HepG2 (cell line): ENCODE results near the gene EIF2AK2. TPM values are rescaled to one million over a fixed set of nuclear protein-coding genes. Genes with fewer than 3 reads are reported as not detected.
A peak's percentile ranks its signal among the peaks of the same experiment; 100 is the strongest.

Experiments used
- ATAD3A ChIP-seq: sonication (generic); formaldehyde crosslinking; IDR thresholded peaks from 2 replicates; pipeline ENCODE4 v1.4.0; 2020; ENCODE audit warnings: missing genetic modification reagents
- DBP ChIP-seq: sonication (generic); formaldehyde crosslinking; IDR thresholded peaks from 2 replicates; pipeline ENCODE4 v1.4.0; 2020; ENCODE audit warnings: missing genetic modification reagents; ENCODE audit errors: not compliant biosample characterization
- HDAC1 ChIP-seq: sonication (generic); formaldehyde crosslinking; IDR thresholded peaks from 2 replicates; pipeline ENCODE4 v1.5.1; 2020; ENCODE audit warnings: mild to moderate bottlenecking, missing genetic modification reagents
- HDAC2 ChIP-seq: sonication (generic); formaldehyde crosslinking; IDR thresholded peaks from 2 replicates; pipeline ENCODE4 v1.4.0; 2020; ENCODE audit warnings: missing genetic modification reagents
- HNRNPUL1 ChIP-seq: fragments of 200-400 bp; formaldehyde crosslinking; IDR thresholded peaks from 2 replicates; pipeline ENCODE4 v1.6.1; 2017; ENCODE audit warnings: low read depth, mild to moderate bottlenecking, low read length, moderate library complexity
- JARID2 ChIP-seq: sonication (generic); formaldehyde crosslinking; IDR thresholded peaks from 2 replicates; pipeline ENCODE4 v1.8.1; 2023; ENCODE audit warnings: missing genetic modification reagents, inconsistent platforms; ENCODE audit not compliant: insufficient replicate concordance
- KDM5B ChIP-seq: sonication (generic); formaldehyde crosslinking; IDR thresholded peaks from 2 replicates; pipeline ENCODE4 v1.4.0; 2020; ENCODE audit warnings: missing genetic modification reagents, mild to moderate bottlenecking, borderline replicate concordance
- KMT2A ChIP-seq: sonication (generic); formaldehyde crosslinking; IDR thresholded peaks from 2 replicates; pipeline ENCODE4 v1.4.0; 2020; ENCODE audit warnings: missing genetic modification reagents
- MTA3 ChIP-seq: sonication (generic); formaldehyde crosslinking; IDR thresholded peaks from 2 replicates; pipeline ENCODE4 v1.4.0; 2020; ENCODE audit warnings: missing genetic modification reagents
- MZF1 ChIP-seq: sonication (generic); formaldehyde crosslinking; IDR thresholded peaks from 2 replicates; pipeline ENCODE4 v1.8.1; 2023; ENCODE audit warnings: mild to moderate bottlenecking, missing genetic modification reagents, borderline replicate concordance
- PLSCR1 ChIP-seq: sonication (generic); formaldehyde crosslinking; IDR thresholded peaks from 2 replicates; pipeline ENCODE4 v1.5.0; 2020; ENCODE audit warnings: missing genetic modification reagents, mild to moderate bottlenecking, borderline replicate concordance
- SAP130 ChIP-seq: IDR thresholded peaks from 2 replicates; pipeline ENCODE4 v1.6.1; 2016; ENCODE audit warnings: low read depth
- SMAD9 ChIP-seq: sonication (generic); formaldehyde crosslinking; IDR thresholded peaks from 2 replicates; pipeline ENCODE4 v1.5.1; 2020; ENCODE audit warnings: mild to moderate bottlenecking, missing genetic modification reagents
- SNAPC5 ChIP-seq: sonication (generic); formaldehyde crosslinking; IDR thresholded peaks from 2 replicates; pipeline ENCODE4 v1.8.1; 2023; ENCODE audit warnings: mild to moderate bottlenecking, missing genetic modification reagents, borderline replicate concordance
- TRIM24 ChIP-seq: sonication (generic); formaldehyde crosslinking; IDR thresholded peaks from 2 replicates; pipeline ENCODE4 v1.8.0; 2022; ENCODE audit warnings: mild to moderate bottlenecking, missing genetic modification reagents
- ZC3H13 ChIP-seq: sonication (generic); formaldehyde crosslinking; IDR thresholded peaks from 2 replicates; pipeline ENCODE4 v1.8.1; 2023; ENCODE audit warnings: mild to moderate bottlenecking, missing genetic modification reagents, moderate library complexity
- ZFP36L2 ChIP-seq: sonication (generic); formaldehyde crosslinking; IDR thresholded peaks from 2 replicates; pipeline ENCODE4 v1.4.0; 2020; ENCODE audit warnings: missing genetic modification reagents
- ZNF235 ChIP-seq: sonication (generic); formaldehyde crosslinking; IDR thresholded peaks from 2 replicates; pipeline ENCODE4 v1.8.1; 2023; ENCODE audit warnings: mild to moderate bottlenecking, missing genetic modification reagents, borderline replicate concordance
- ZNF343 ChIP-seq: sonication (generic); formaldehyde crosslinking; IDR thresholded peaks from 2 replicates; pipeline ENCODE4 v1.4.0; 2020; ENCODE audit warnings: mild to moderate bottlenecking, missing genetic modification reagents
- ZNF414 ChIP-seq: sonication (generic); formaldehyde crosslinking; IDR thresholded peaks from 2 replicates; pipeline ENCODE4 v1.5.0; 2020; ENCODE audit warnings: missing genetic modification reagents
- ZNF547 ChIP-seq: sonication (generic); formaldehyde crosslinking; IDR thresholded peaks from 2 replicates; pipeline ENCODE4 v1.5.1; 2020; ENCODE audit warnings: mild to moderate bottlenecking, missing genetic modification reagents
- ZNF607 ChIP-seq: sonication (generic); formaldehyde crosslinking; IDR thresholded peaks from 2 replicates; pipeline ENCODE4 v1.5.1; 2020; ENCODE audit warnings: missing genetic modification reagents, mild to moderate bottlenecking, borderline replicate concordance
- polyA plus RNA-seq, 8 experiments: library from polyadenylated mRNA; depleted of rRNA in 3 of 8; stranded (reverse) in 7 of 8; unstranded in 1 of 8; fragments of >200 nt; fragmentation: Illumina TruSeq in 4 of 8; extraction: Trizol in 4 of 8; gene quantifications; 2 replicates each; pipeline versions ENCODE4 v1.2.1 to v1.2.3, GENCODE V29; 2011 to 2016; ENCODE audit warnings: low read depth in 4 of 8, missing spikeins in 1 of 8, mixed read lengths in 1 of 8; ENCODE audit not compliant: insufficient read depth in 1 of 8
- total RNA-seq, 5 experiments: library from RNA; depleted of rRNA; stranded (reverse); fragments of >200 nt; fragmentation: Illumina TruSeq; extraction: Trizol; gene quantifications; 2 replicates each; pipeline ENCODE4 v1.2.3, GENCODE V29; 2016; ENCODE audit warnings: low read depth in 1 of 5
- TF ChIP-seq, protein P1 (sequence below): sonication (generic); formaldehyde crosslinking; IDR thresholded peaks from 2 replicates; pipeline ENCODE4 v1.4.0; 2020; ENCODE audit warnings: missing genetic modification reagents

EIF2AK2 gene
- total and polyA plus RNA-seq, 2 of the 13 experiments (the other 11 are each of a cell fraction or from before 2014, with no cell fraction given) = 10.2 to 26.1 TPM

DNA sequence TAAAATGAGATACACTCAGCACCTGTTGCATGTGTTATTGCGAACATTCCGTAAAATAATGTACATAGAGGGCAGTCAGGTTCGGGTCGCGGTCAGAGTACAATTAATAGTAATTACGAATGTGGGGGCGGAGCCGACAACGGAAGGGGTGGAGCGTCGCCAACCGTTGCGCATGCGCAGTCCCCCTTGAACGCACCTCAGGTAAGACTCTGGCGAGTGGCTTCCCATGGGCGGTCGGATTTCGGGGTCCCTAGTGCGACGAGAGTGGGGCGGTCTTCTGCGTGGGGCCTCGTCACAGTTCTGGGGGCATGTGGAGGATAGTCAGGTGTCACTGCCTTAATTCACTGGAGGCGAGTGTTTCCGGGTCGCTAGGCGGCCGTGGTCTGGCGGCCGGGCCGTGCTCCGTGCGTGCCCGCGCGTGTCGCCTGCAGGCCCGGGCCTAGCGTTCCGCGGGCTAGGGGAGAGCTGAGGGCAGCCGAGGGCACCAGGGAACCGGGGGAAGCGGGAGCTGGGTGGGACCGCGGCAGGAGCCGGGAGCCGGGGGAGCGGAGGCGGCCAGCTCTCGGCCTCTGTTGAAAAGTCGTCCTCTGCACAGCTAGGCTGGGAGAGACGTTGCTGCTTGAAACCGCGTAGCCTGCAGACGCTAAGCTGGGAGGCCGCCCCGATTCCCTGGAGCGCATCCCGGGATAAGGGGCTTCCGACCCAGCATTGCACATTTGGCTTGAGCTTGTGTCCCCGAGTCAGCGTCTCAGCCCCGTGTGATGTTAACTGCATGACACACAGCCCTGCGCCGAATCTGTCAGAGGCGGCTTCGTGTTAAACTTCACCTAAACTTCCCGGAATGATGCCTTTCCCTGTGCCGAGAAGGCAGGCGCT is 39.8 kb upstream of the EIF2AK2 start, which contains the start of gene CEBPZOS (continued):
- peak; percentile 45; the same call in 1 of the 2 replicates for TF ChIP-seq HDAC2 (CRISPR knock-in tag)
- TF ChIP-seq MTA3 (CRISPR knock-in tag) = no peak
- TF ChIP-seq ZC3H13 (CRISPR knock-in tag) = no peak; the same call in 1 of the 2 replicates
- TF ChIP-seq DBP (CRISPR knock-in tag) = peak; percentile 30
- TF ChIP-seq ZNF607 (CRISPR knock-in tag) = peak; percentile 97
- TF ChIP-seq JARID2 (CRISPR knock-in tag) = no peak
- TF ChIP-seq, protein P1, sequence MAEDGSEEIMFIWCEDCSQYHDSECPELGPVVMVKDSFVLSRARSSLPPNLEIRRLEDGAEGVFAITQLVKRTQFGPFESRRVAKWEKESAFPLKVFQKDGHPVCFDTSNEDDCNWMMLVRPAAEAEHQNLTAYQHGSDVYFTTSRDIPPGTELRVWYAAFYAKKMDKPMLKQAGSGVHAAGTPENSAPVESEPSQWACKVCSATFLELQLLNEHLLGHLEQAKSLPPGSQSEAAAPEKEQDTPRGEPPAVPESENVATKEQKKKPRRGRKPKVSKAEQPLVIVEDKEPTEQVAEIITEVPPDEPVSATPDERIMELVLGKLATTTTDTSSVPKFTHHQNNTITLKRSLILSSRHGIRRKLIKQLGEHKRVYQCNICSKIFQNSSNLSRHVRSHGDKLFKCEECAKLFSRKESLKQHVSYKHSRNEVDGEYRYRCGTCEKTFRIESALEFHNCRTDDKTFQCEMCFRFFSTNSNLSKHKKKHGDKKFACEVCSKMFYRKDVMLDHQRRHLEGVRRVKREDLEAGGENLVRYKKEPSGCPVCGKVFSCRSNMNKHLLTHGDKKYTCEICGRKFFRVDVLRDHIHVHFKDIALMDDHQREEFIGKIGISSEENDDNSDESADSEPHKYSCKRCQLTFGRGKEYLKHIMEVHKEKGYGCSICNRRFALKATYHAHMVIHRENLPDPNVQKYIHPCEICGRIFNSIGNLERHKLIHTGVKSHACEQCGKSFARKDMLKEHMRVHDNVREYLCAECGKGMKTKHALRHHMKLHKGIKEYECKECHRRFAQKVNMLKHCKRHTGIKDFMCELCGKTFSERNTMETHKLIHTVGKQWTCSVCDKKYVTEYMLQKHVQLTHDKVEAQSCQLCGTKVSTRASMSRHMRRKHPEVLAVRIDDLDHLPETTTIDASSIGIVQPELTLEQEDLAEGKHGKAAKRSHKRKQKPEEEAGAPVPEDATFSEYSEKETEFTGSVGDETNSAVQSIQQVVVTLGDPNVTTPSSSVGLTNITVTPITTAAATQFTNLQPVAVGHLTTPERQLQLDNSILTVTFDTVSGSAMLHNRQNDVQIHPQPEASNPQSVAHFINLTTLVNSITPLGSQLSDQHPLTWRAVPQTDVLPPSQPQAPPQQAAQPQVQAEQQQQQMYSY (CRISPR knock-in tag) = no peak; the same call in 1 of the 2 replicates
- peak; percentile 45; the same call in 1 of the 2 replicates for TF ChIP-seq ZNF414
- TF ChIP-seq ZNF547 (CRISPR knock-in tag) = peak; percentile 99
- TF ChIP-seq HNRNPUL1 = no peak
- TF ChIP-seq SAP130 (CRISPR knock-in tag) = peak; percentile 72
- peak; percentile 96 for TF ChIP-seq PLSCR1 (CRISPR knock-in tag)
- TF ChIP-seq ZNF235 = peak; percentile 98; the same call in 1 of the 2 replicates
- TF ChIP-seq MZF1 (CRISPR knock-in tag) = peak; percentile 84; the same call in 1 of the 2 replicates
- TF ChIP-seq KMT2A = peak; percentile 96
- TF ChIP-seq SNAPC5 (CRISPR knock-in tag) = 0 out of 2 replicates have a peak, but pooled peaks have one; percentile 21
- no peak for TF ChIP-seq ATAD3A
- TF ChIP-seq ZNF343 (CRISPR knock-in tag) = peak; percentile 90
- peak; percentile 79 for TF ChIP-seq ZFP36L2
- peak; percentile 93 for TF ChIP-seq HDAC1 (CRISPR knock-in tag)
- no peak for TF ChIP-seq SMAD9
- no peak for TF ChIP-seq TRIM24 (CRISPR knock-in tag)
- TF ChIP-seq KDM5B = peak; percentile 99
